ENCODE measurements around the gene KPNA6. TPM values are rescaled to one million over a fixed set of nuclear protein-coding genes. Genes with fewer than 3 reads are reported as not detected.

The KPNA6 gene
- total and polyA plus RNA-seq, 2 donors (not counting 3 experiments of a cell fraction or from before 2014, with no cell fraction given) = 22.1 to 85.6 TPM

DNA sequence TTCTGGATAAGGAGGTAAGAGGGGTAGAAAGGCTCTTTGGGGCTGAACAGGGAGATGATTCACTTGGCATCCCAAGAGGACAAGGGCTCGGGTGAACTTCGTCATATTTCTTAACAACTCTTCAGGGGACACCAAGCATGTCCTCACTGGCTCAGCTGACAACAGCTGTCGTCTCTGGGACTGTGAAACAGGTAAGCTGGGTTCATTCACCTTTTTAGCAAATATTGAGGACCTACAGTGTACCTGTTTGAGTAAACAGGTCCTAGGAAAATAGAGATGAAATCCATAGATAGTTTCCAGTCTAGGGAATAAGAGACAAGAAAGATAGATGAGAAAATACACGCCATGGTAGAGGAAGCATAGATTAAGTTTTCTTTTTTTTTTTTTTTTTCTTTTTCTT, 116.4 kb downstream of the KPNA6 start:
- peaks cover 26% of the 10 kb centered on the region for H3K4me1 ChIP-seq (ENCODE audit: control insufficient read depth, extremely low read depth, insufficient read depth, low read length)
- no peaks in the 10 kb centered on the region for H3K9me1 ChIP-seq (replicated peaks; ENCODE audit: control insufficient read depth, extremely low read depth, insufficient read depth, low read length)
- H4K20me1 ChIP-seq (replicated peaks; ENCODE audit: control insufficient read depth, extremely low read depth, insufficient read depth, low read length) = no peaks in the 10 kb centered on the region
- dilution Hi-C loops (cut with MboI; ENCODE audit: extremely low pct_ligation_motif_present, low sequenced_read_pairs) (no loop called here), intact Hi-C loops (cut with micrococcal nuclease) (loop anchor here (5.0 kb wide), 1 partner anchor 113 kb away; the partner anchor contains the start of gene MARCKSL1)
- no peaks in the 10 kb centered on the region for H3K9me3 ChIP-seq (replicated peaks; ENCODE audit: control insufficient read depth, insufficient read depth, low read length)
- H3K36me3 ChIP-seq (ENCODE audit: control insufficient read depth in 2 of 2, extremely low read depth in 1 of 2, insufficient read depth in 2 of 2, low read length in 2 of 2) = peaks cover 14 to 22% of the 10 kb centered on the region in 2 experiments
- TF ChIP-seq JUN (IDR thresholded peaks at IDR 0.05; ENCODE audit: borderline replicate concordance, insufficient read depth, insufficient read length, low read depth) (no peak), MYC (IDR thresholded peaks at IDR 0.05; ENCODE audit: low read depth, low read length) (no peak), GATA2 (IDR thresholded peaks at IDR 0.05; ENCODE audit: insufficient read depth, insufficient read length, low read depth, low read length) (no peak), EZH2 (IDR thresholded peaks at IDR 0.05; ENCODE audit: borderline replicate concordance, low read depth, low read length, severe bottlenecking) (no peak), POLR2AphosphoS5 (IDR thresholded peaks at IDR 0.05; ENCODE audit: insufficient read depth, low read depth, low read length) (no peak), FOS (IDR thresholded peaks at IDR 0.05; ENCODE audit: borderline replicate concordance, insufficient read depth, low read length) (no peak), POLR2A (IDR thresholded peaks at IDR 0.05; ENCODE audit: low read depth, low read length) (no peak)
- TF ChIP-seq, protein P1, sequence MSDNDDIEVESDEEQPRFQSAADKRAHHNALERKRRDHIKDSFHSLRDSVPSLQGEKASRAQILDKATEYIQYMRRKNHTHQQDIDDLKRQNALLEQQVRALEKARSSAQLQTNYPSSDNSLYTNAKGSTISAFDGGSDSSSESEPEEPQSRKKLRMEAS (IDR thresholded peaks at IDR 0.05; ENCODE audit: insufficient read depth, insufficient read length) = no peak
- TF ChIP-seq, protein P2, sequence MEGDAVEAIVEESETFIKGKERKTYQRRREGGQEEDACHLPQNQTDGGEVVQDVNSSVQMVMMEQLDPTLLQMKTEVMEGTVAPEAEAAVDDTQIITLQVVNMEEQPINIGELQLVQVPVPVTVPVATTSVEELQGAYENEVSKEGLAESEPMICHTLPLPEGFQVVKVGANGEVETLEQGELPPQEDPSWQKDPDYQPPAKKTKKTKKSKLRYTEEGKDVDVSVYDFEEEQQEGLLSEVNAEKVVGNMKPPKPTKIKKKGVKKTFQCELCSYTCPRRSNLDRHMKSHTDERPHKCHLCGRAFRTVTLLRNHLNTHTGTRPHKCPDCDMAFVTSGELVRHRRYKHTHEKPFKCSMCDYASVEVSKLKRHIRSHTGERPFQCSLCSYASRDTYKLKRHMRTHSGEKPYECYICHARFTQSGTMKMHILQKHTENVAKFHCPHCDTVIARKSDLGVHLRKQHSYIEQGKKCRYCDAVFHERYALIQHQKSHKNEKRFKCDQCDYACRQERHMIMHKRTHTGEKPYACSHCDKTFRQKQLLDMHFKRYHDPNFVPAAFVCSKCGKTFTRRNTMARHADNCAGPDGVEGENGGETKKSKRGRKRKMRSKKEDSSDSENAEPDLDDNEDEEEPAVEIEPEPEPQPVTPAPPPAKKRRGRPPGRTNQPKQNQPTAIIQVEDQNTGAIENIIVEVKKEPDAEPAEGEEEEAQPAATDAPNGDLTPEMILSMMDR (IDR thresholded peaks at IDR 0.05; ENCODE audit: extremely low read depth in 1 of 2, insufficient read depth in 1 of 2, low read depth in 1 of 2, low read length in 2 of 2) = no peak
- no peak overlapping the region for H3K4me2 ChIP-seq (ENCODE audit: insufficient read depth, low read length)
- no peak overlapping the region for H2AFZ ChIP-seq (ENCODE audit: low read depth, low read length)
- H3K27ac ChIP-seq (ENCODE audit: insufficient read depth, low read depth, low read length) = no peak overlapping the region
- H3K9ac ChIP-seq (replicated peaks; ENCODE audit: extremely low read depth, insufficient read depth, low read length) = no peak overlapping the region
- DNase-seq (ENCODE audit: low read depth, low spot score) (no peak), FAIRE-seq (no peak)
- CTCF ChIA-PET = interaction anchor here (1.0 to 2.4 kb wide), 7 partner anchors 9 to 98 kb away, joined by 3 to 33 read pairs (median 7); no protein-coding TSS in a partner anchor
- H3K4me3 ChIP-seq (replicated peaks in 1 of 3; ENCODE audit: insufficient read depth in 1 of 3, low read depth in 1 of 3, low read length in 3 of 3) = no peak overlapping the region
- POLR2A ChIA-PET = interaction anchor here (0.7 to 2.4 kb wide), 3 partner anchors 72 to 111 kb away, joined by 3 to 8 read pairs (median 4); partner anchors contain the start of gene MARCKSL1
- peaks cover 24% of the 10 kb centered on the region for H3K79me2 ChIP-seq (ENCODE audit: control insufficient read depth, insufficient read depth, low read length)
- BruUV-seq (replicated peaks) = no TSS peak
- no peaks in the 10 kb centered on the region for H3K27me3 ChIP-seq (ENCODE audit: control insufficient read depth in 2 of 2, insufficient read depth in 2 of 2, low read length in 2 of 2)

Small RNA genes lying within 50 kb of the gene (microRNA-seq; reads per million reads assigned to microRNA genes)
- gene MIR5585 (ENCODE audit: borderline number of aligned reads, borderline replicate concordance) = not detected

Small RNA genes lying within 50 kb of the gene (small RNA-seq; reads per million reads assigned to genes)
- gene MIR5585 (ENCODE audit: insufficient read depth, insufficient read length, low read depth, low replicate concordance) (not detected), gene RF00017 (ENCODE audit: insufficient read depth, insufficient read length, low read depth, low replicate concordance) (not detected)

Other genes starting within 250 kb of the KPNA6 start
- 172 and 184 TPM in 2 replicates for gene PTP4A2, start 169.7 kb upstream of the KPNA6 start, total RNA-seq
- gene PTP4A2, start 169.7 kb upstream of the KPNA6 start, polyA plus RNA-seq = 44.4 and 74.1 TPM in 2 replicates
- gene KHDRBS1, start 94.2 kb upstream of the KPNA6 start, total RNA-seq = 185 and 194 TPM in 2 replicates
- 26.3 and 43.4 TPM in 2 replicates for gene KHDRBS1, start 94.2 kb upstream of the KPNA6 start, polyA plus RNA-seq
- 43.7 and 47.3 TPM in 2 replicates for gene TMEM39B, start 35.1 kb upstream of the KPNA6 start, total RNA-seq
- 64.3 and 78.1 TPM in 2 replicates for gene TMEM39B, start 35.1 kb upstream of the KPNA6 start, polyA plus RNA-seq
- 64.3 and 69.4 TPM in 2 replicates for gene TXLNA, start 71.6 kb downstream of the KPNA6 start, total RNA-seq
- gene TXLNA, start 71.6 kb downstream of the KPNA6 start, polyA plus RNA-seq = 41.8 and 44.6 TPM in 2 replicates
- gene CCDC28B, start 92.5 kb downstream of the KPNA6 start, total RNA-seq = 12.0 and 15.3 TPM in 2 replicates
- 14.8 and 19.1 TPM in 2 replicates for gene CCDC28B, start 92.5 kb downstream of the KPNA6 start, polyA plus RNA-seq
- 1.8 and 2.2 TPM in 2 replicates for gene IQCC, start 97.6 kb downstream of the KPNA6 start, total RNA-seq
- 1.1 and 1.3 TPM in 2 replicates for gene IQCC, start 97.6 kb downstream of the KPNA6 start, polyA plus RNA-seq
- not detected in 2 replicates for gene DCDC2B, start 101.0 kb downstream of the KPNA6 start, total RNA-seq
- not detected in 2 replicates for gene DCDC2B, start 101.0 kb downstream of the KPNA6 start, polyA plus RNA-seq
- gene TMEM234, start 114.3 kb downstream of the KPNA6 start, total RNA-seq = 15.7 and 20.7 TPM in 2 replicates
- 21.3 and 23.2 TPM in 2 replicates for gene TMEM234, start 114.3 kb downstream of the KPNA6 start, polyA plus RNA-seq
- gene EIF3I, start 114.4 kb downstream of the KPNA6 start, total RNA-seq = 186 and 203 TPM in 2 replicates
- gene EIF3I, start 114.4 kb downstream of the KPNA6 start, polyA plus RNA-seq = 301 and 331 TPM in 2 replicates
- 2.0 and 5.6 TPM in 2 replicates for gene FAM167B, start 139.2 kb downstream of the KPNA6 start, total RNA-seq
- 2.1 and 2.3 TPM in 2 replicates for gene FAM167B, start 139.2 kb downstream of the KPNA6 start, polyA plus RNA-seq
- gene LCK, start 143.2 kb downstream of the KPNA6 start, total RNA-seq = not detected in 2 replicates
- gene LCK, start 143.2 kb downstream of the KPNA6 start, polyA plus RNA-seq = 0.06 and 0.08 TPM in 2 replicates
- gene HDAC1, start 184.0 kb downstream of the KPNA6 start, total RNA-seq = 111 and 138 TPM in 2 replicates
- gene HDAC1, start 184.0 kb downstream of the KPNA6 start, polyA plus RNA-seq = 109 and 141 TPM in 2 replicates
- gene MARCKSL1, start 228.2 kb downstream of the KPNA6 start, total RNA-seq = 249 and 265 TPM in 2 replicates
- gene MARCKSL1, start 228.2 kb downstream of the KPNA6 start, polyA plus RNA-seq = 311 and 318 TPM in 2 replicates

All from endothelial cell of umbilical vein (primary cell).